Spleen (tissue), 7 donors: Measurements from ENCODE around the gene DPH6.

Experiments
- POLR2AphosphoS5 ChIP-seq, 3 donors: sonication (generic); formaldehyde crosslinking; IDR thresholded peaks; one replicate each; pipeline ENCODE4 v1.5.1; 2017; ENCODE audit warnings: antibody characterized with exemption in 3 of 3
- TF ChIP-seq, protein P1 (sequence below), 11 experiments: fragments of 200-600 bp in 7 of 11; fragments of 450-650 bp in 4 of 11; sonication (generic) in 4 of 11; IDR thresholded peaks in 8 of 11; conservative IDR thresholded peaks in 3 of 11; 1 replicate in 7 of 11; 2 replicates in 4 of 11; pipeline versions ENCODE4 v1.4.0 to v1.8.0; 2016 to 2021; ENCODE audit warnings: antibody characterized with exemption in 11 of 11, inconsistent platforms in 4 of 11, mild to moderate bottlenecking in 1 of 11
- donor health status: DM: no; HTN: no; CAD: no; lungs with moderate emphysema.
- donor health status: DM: no; HTN: no; CAD: no.
- donor health status: DM: no; HTN: no; CAD: no.

DNA sequence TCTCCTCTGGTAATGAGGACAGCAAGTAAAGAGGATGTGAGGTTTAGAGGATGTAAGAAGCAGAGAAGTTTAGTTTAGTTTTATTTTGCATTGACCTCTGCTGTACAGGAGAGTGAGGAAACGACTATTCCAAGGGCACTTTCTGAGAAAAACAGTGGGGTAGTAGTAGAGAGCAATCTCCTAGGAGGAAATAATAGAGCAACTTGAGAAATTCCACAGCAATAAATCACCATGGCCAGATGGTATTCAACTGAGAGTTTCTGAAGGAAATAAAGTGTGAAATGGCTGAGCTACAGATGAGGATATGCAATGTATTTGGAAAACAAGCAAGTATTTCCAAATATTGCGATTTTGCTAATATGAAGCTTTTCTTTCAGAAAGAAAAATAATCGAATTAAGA lies 118.9 kb downstream of the DPH6 start:
- TF ChIP-seq POLR2AphosphoS5 (IDR thresholded peaks at IDR 0.05), result no peak
- TF ChIP-seq, protein P1, sequence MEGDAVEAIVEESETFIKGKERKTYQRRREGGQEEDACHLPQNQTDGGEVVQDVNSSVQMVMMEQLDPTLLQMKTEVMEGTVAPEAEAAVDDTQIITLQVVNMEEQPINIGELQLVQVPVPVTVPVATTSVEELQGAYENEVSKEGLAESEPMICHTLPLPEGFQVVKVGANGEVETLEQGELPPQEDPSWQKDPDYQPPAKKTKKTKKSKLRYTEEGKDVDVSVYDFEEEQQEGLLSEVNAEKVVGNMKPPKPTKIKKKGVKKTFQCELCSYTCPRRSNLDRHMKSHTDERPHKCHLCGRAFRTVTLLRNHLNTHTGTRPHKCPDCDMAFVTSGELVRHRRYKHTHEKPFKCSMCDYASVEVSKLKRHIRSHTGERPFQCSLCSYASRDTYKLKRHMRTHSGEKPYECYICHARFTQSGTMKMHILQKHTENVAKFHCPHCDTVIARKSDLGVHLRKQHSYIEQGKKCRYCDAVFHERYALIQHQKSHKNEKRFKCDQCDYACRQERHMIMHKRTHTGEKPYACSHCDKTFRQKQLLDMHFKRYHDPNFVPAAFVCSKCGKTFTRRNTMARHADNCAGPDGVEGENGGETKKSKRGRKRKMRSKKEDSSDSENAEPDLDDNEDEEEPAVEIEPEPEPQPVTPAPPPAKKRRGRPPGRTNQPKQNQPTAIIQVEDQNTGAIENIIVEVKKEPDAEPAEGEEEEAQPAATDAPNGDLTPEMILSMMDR (IDR thresholded peaks at IDR 0.05 in 8 of 11, conservative IDR thresholded peaks at IDR 0.05 in 3 of 11), result no peak
